HG03060 (cell line): ENCODE results near the gene KAZN.

Source experiments
- ATAC-seq: cut with Tn5 transposase; IDR thresholded peaks from one replicate; pipeline ENCODE4 v1.9.1; 2021; ENCODE audit warnings: low read depth, moderate number of reproducible peaks; ENCODE audit not compliant: unreplicated experiment

KAZN gene

DNA sequence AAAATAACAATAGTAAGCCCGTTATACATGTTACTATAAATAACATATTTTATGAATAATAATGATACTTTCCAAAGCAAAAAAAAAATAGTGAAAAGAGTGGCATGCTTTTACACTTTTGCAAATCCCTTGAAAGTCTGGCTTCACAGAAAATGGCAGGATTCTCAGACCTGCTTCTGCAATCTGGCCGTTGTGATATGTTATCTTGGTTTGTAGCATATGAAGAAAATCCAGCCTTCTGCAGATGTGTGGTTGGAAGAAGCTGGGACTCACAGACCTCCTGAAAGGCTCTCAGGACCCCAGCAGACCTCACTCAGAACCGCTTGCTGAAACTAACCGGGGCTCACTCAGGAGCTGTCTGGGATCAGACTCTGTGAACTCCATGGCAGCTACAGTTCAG, 299.1 kb downstream of the KAZN start:
- ATAC-seq, result no peak

DNA sequence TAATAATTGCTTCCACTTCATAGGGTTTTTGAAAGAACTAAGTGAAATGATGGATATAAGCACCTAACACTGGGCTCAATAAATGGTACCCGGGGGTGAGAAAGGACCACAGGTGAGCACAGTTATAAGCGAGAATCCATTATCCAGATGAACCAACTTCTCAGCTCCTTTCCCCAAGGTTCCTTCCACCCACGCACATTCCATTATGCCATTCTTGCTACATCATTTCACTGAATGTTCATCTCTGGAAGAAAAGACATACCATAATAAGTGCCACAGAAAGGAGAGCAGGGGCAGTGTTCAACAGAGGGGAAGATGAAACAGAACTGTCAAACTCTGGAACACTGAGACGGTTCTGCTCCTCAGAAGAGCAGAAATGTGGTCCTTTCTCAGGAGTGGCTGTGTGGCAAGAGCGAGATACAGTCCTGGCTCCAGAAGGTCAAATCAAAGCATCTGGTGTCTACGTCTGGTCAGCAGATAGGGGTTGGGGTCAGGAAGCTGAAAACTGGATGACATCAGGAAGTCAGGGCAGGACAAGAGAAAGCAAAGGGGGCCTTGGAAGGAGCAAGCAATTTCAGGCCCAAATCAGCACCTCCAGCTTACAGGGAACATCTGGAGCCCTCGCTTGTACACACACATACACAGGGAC, 299.6 kb downstream of the KAZN start:
- no peak for ATAC-seq

DNA sequence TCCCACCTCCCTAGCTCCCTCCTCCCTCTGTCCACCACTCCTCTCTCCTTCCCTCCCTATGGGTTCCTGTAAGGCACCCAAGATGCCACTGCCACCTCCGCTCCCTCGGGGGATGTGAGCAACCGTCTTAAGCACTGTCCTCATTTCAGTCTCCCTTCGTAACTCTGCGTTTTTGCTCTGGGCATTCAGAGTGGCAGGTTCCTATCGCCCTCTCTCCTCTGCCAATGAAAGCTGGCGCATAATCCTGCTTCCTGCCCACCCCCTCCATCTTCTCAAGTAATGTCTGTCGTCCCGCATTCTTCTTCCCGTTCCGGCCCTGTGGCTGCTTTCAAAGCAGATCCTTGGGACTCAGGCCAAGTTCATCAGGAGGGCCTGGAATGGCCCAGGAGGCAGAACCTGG, 301.2 kb downstream of the KAZN start:
- no peak for ATAC-seq

DNA sequence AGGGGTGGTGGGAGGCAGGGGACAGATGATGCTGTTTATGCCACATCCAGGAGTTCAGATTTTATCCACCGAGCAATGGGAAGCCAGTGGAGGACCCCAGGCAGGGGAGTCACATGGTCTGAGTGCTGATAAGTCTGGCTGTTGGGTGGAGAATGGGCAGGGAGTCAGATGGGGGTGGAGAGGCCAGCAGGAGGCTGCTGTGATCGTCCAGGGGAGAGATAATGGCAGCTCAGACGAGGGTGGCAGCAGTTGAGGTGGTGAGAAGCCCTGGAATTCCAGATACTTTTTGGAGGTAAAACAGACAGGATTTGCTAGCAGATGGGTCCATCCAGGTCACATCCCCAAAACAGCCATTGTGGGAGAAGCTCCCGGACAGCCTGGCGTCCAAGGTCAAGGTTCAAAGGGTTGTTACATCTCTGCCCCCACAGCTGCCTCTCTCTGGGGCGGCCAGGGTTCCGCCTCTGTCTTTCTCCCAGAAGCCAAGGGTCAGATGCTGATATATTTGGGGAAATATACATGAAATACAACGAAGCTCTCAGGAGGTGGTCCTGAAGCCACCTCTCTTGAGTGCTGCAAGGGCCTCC, 303.0 kb downstream of the KAZN start:
- ATAC-seq, result no peak

DNA sequence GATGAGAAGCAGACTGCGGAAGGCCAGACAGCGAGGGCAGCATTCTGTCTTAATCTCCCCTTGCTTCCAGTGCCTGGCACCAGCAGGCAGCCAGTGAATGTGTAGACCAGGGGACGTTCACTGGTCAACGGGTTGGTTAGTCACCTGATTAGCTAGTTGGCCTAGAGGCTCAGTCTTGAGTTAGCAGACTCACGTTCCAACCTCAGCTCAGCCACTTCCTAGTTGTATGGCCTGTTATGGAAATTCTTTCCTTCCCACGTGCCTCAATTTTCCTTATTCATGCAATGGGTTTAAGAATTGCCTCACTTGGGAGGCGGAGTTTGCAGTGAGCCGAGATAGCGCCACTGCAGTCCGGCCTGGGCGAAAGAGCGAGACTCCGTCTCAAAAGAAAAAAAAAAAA, 305.4 kb downstream of the KAZN start:
- ATAC-seq, result no peak

DNA sequence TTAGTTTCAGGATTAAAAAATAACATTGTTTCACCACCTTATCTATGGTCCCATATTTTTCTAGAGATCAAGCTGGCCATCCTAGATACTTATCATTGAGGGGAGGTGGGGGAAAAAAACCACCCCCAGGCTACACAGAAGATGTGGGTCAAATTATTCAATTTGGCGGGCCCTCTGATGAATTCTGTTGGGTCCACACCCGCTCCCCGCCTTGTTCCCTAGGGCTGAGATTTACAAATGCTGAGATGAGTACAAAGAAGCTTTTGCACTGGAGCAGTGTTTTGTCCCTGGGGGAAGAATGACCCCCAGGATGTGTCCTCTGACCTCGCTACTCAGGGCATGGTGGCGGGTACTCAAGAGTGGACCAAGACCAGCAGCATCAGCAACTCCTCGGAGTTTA, 308.2 kb downstream of the KAZN start:
- ATAC-seq, result no peak

DNA sequence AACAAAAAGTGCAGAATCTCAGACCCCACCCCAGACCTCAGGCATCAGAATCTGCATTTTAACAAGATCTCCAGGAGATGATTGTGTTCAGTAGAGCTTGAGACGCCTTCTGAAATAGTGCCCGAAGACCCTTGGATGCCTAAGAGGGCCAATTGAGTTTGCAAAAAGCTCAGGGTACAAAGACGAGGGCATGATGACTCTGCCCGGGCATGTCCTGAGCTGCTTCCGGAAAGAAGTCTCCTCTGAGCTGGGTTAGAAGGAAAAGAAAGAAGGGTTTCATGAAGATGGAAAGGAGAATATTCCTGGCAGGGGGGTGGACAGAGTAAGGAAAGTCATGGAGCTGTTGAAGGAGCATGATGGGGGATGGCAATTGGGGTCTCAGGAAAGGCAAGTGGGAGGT, 308.9 kb downstream of the KAZN start:
- no peak for ATAC-seq

DNA sequence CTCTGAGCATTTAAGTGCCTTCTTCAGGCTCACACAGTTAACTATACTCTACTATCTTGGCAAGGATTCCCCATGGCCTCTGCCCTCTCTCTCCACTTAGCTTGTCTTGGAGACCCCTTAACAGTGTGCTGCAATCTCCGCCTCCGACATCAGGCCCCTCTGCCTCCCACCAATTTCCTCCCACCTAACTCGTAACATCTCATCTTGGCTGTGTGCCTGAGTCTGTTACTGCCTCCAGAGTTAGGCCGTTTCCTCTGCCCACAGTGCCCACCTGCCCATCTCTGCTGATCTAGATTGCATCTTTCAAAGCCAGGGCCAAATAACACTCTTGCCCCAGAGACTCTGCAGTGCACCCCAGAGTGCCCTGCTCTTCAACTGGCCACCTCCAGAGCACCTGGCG, 310.8 kb downstream of the KAZN start:
- no peak for ATAC-seq

DNA sequence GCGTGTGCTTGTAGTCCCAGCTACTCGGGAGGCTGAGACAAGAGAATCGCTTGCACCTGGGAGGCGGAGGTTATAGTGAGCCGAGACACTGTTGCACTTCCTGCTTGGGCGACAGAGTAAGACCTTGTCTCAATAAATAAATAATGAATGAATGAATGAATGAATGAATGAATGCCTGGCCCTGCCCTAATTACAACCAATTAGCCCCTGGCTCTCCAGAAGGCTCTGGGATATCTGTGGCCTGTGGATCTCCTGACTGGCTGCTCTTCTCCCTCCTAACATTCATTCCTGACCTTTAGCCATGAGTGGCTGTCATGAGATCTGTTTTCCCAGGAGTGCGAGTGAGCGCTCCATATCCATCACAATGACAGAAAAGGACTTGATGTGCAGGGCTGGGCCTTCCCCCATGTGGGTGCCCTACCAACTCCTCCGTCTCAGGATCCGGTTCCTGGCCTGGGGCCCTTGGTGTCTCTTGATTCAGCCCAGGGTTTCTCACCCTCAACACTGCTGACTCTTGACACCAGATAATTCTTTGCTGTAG, 311.5 kb downstream of the KAZN start:
- ATAC-seq, result no peak

DNA sequence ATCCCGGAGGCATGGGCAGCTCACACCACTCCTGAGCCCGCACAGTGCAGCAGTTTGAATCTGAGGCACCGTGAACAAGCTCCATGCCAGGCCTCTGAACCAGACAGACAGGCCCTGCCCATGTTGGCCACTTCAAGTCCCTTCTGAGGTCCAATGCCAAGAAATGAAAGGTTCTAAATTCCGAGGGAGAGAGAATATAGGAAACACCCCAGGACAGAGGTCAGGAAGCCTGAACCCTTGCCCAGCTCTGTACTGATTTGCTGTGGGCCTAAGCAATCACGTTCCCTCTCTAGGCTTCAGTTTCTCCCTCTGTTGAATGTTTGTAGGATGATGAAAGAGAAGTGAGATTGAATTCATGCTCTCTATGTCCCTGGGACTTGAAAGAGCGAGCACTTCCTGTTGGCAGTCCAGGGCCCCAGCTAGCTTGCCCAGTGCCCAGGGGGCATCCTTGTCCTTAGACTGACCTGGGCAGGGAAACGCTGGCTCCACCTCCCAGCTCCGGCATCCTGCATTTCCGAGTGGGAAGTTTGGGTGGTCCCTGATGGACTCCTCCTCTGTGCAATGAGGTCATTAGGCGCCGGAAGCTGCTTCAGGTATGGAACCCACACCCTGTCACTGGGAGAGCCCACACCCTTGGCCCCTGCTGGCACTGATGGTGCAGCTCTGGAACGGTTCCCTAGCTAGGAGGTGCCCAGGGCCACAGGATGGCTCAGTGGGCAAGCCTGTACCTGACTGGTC, 312.7 kb downstream of the KAZN start:
- ATAC-seq, result no peak

DNA sequence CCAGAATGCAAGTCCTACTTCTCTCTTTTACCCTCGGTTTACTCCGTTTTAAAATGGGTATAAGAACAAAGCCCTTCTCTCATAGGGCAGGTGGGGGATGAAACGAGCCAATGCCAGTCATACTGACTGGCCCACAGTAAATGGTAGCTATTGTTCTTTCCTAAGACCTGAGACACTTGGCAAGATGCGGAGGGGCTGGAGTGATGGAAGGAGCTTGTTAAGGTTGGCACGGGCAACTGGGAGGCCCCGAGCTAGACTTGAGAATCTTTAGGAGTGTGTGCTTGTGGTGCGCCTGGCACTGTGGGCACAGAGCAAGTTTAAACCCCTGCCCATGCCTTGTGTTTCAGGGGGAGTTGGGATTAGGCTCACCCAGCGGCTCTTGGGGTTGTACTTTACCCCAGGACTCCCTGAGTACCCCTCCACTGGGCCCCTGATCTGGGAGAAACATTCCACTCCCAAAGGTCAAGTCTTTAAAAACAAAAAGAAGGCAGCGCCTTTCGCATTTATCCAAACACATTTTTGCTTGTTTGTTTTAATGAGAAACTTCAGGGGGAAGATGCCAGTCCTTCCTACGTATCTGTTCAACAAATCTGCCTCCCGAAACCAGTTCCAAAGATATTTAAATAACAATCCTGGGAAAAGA, 314.5 kb downstream of the KAZN start:
- ATAC-seq, result no peak

DNA sequence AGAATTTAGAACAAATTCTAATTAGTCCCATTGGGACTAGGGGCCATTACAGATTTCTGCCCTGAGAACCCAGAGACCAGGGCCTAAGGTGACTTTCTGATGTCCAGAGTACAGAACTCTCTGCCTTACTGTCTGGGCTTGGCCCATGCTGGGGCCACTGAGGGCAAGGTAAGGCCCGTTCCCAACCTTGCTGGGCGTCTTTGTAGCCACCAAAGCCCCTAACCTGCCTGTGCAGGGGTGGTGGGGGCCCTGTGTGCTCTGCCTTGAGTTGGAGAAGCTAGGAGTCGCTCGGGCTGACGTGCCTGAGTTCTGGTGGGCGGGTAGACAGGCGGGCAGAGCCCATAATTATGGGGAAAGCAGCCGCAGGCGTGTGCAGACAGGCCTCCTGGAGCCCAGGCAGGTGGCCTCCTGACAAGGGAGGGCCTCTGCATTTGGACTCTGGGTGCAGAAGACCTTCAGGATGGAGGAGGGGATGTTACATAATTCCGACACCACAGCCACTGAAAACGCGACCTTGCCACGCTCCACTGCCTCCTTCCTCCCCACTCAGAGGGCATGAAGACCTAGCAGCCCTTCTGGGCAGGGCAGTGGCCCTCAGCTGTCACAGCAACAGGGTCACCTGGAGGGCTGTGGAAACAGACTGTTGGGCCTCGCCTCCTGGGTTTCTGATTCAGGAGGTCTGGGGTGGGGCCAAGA, 315.1 kb downstream of the KAZN start:
- ATAC-seq, result no peak

DNA sequence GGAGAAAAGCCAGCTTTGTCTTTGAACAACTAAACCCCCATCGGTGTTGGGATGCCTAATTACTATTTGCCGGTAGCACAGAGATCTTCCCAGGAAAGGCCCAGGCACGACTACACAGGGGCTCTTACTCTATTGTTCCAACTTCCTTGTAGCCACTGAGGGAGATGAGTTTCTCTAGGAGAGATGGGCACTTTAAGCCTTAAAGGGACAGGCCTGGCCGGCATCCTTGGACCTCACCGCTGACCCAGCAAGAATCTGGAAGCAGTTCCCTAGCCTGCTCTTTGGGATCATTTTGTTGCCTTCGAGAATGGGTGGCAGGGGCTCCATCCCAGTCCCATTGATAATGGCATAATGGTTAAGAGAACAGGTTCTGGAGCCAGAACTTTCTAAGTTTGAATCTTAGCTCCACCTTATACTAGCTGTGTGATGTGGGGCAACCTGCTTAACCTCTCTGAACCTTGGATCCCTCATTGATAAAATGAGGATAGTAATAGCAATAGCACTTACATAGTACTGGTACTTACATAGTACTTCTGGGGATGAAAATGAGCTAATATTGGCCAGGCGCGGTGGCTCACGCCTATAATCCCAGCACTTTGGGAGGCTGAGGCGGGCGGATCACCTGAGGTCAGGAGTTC, 316.0 kb downstream of the KAZN start:
- no peak for ATAC-seq

DNA sequence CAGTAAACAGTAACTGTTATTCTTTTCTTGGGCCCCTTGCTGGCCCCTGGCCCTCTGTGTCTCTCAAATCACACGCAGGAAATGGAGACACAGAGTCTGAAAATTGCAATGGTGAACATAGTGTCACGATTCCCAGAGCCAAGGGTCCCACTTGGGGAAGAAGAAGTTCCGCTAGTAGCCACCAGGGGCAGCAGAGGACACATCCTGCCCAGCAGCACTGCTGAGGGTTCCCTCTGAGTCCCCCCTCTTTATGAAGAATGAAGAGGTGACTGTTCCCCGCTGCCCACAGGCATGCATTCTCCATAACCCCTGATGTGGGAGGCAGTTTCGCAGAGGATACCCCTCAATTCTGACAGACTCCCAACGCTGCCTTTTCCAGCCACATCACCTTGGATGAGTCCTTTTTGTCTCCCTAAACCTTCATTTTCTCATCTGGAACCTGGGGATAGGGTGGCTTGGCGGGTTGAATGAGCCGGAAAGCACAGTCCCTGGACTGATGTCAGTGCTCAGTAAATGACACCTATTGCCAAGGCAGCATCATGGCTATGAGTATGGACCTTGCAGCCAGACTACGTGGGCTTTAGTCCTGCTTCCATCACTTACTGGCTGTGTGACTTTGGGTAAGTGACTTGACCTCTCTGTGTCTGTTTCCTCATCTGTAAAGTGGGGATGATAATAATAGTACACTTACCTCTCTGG, 317.0 kb downstream of the KAZN start:
- no peak for ATAC-seq

DNA sequence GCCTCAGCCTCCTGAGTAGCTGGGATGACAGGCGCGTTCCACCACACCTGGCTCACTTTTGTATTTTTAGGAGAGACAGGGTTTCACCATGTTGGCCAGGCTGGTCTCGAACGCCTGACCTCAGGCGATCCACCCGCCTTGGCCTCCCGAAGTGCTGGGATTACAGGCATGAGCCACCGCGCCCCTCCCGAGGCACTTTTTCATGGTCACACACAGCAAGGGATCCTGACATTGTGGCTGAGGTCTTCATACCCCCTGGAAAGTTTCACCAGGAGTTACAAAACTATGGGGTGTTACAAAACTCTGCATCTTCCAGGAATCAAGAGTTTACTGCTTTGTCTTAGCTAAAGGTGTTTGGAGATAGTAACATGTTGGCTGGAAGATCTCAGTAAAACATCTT, 320.8 kb downstream of the KAZN start:
- no peak for ATAC-seq

DNA sequence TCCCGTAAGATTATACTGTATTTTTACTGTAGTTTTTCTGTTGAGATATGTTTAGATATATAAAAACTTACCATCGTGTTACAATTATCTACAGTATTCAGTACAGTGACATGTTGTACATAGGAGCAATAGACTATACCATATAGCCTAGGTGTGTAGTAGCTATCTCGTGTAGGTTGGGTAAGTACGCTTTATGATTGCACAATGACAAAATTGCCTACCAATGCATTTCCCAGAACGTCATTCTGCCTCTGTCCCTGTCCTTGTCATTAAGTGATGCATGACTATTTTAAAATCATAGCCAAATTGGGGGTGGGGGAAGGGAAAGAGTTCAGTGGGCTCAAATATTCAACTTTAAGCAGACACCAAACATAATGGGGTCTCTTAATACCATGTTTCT, 321.3 kb downstream of the KAZN start:
- no peak for ATAC-seq

DNA sequence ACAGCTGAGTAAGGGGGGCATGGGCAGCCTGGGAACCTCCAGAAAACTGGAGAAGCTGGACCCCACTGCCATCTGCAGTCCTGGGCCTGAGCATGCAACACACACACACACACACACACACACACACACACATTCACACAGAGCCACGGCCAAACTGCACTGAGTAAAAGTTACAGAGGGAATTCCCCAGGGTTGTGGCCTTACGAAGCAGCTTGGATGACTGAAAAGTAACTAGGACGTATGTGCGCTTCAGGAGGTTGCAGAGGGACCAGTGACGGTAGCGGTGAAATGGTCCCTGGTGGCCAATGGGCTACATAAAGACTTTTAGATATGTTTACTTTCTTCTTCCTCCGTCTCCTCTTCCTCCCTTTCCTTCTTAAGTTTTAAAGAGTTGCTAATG, 322.6 kb downstream of the KAZN start:
- ATAC-seq, result no peak

DNA sequence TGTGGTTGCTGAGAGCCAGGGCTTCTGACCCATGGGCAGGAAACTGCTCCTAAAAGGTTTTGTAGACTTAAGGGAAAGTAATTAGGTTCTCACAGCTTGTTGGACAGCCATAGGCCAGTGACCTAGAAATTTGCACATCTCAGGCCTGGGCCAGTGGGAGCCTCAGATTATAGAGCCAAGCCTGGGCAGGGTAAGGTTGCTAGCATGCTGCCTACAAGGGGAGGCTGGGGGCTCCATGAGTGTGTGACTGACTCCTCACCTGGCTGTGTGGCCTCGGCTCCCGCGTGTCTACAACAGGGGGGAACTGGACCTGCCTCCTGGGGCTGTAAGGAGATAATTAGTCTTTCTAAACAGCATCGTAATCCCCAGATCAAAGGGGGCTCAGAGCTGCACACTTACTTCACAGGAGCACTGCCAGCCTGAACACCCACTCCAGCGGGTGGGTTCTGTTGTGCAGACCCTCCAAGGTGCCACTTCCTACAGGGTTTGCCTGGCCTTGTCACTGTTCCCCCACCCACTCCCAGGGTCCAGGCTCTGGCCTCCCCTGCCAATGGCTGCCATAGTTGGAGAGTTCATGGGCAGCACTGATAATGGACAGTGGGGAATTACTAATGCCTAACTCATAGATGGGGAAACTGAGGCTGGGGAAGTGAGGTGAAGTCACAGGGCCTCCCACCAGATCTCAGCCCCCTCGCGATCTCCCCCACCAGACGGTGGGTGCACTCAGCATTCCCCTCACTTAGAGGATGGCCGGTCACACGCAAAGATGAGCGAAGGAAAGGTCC, 324.6 kb downstream of the KAZN start:
- ATAC-seq, result no peak
